ENCODE measurements around the gene KIT.

GRCh38 chr4:54716478-54717065 is 58.8 kb downstream of the KIT start:
- no peak for TF ChIP-seq EZH2 (optimal IDR thresholded peaks at IDR 0.05; ENCODE audit: low read depth, low read length)
- TF ChIP-seq CTCF (IDR thresholded peaks at IDR 0.05; ENCODE audit: low read length), result no peak
